Lung (tissue), 12 donors: ENCODE data around the gene EPHA8. TPM values are rescaled to one million over a fixed set of nuclear protein-coding genes. Genes with fewer than 3 reads are reported as not detected.

ENCODE experiments used
- ATAC-seq: fragments of 200-7000 bp; cut with Tn5 transposase; one replicate; pipeline ENCODE4 v1.9.1; 2020; ENCODE audit warnings: moderate number of reproducible peaks; ENCODE audit not compliant: insufficient read depth, low FRiP score
- DNase-seq, 3 donors: peaks; one replicate each; pipeline ENCODE4 v3.0.0-alpha.2; 2013 to 2017
- H3K27ac ChIP-seq, 2 donors: one replicate each; pipeline ENCODE4 v1.5.1; 2013; ENCODE audit warnings: mild to moderate bottlenecking in 2 of 2, moderate library complexity in 2 of 2, control low read depth in 1 of 2, inconsistent platforms in 1 of 2, low read depth in 1 of 2, low read length in 1 of 2
- H3K27me3 ChIP-seq, 3 donors: one replicate each; pipeline ENCODE4 v1.5.1; 2013; ENCODE audit warnings: low read length in 2 of 3; ENCODE audit not compliant: control insufficient read depth in 3 of 3, insufficient read depth in 3 of 3
- H3K36me3 ChIP-seq, 4 donors: one replicate each; pipeline ENCODE4 v1.5.1; 2013; ENCODE audit warnings: low read length in 4 of 4, mild to moderate bottlenecking in 1 of 4, moderate library complexity in 1 of 4; ENCODE audit not compliant: control insufficient read depth in 4 of 4, insufficient read depth in 4 of 4
- H3K4me1 ChIP-seq, 5 donors: one replicate each; pipeline ENCODE4 v1.5.1; 2013; ENCODE audit warnings: low read length in 5 of 5, mild to moderate bottlenecking in 2 of 5, moderate library complexity in 1 of 5; ENCODE audit not compliant: control insufficient read depth in 5 of 5, insufficient read depth in 5 of 5
- H3K4me3 ChIP-seq: one replicate; pipeline ENCODE4 v1.5.1; 2013; ENCODE audit warnings: mild to moderate bottlenecking, control low read depth, moderate library complexity
- H3K9ac ChIP-seq, 2 donors: one replicate each; pipeline ENCODE4 v1.5.1; 2013; ENCODE audit warnings: low read length in 2 of 2, control low read depth in 1 of 2; ENCODE audit not compliant: insufficient read depth in 1 of 2
- H3K9me3 ChIP-seq, 4 donors: one replicate each; pipeline ENCODE4 v1.5.1; 2013; ENCODE audit warnings: low read length in 3 of 4, mild to moderate bottlenecking in 1 of 4, moderate library complexity in 1 of 4; ENCODE audit not compliant: control insufficient read depth in 4 of 4, insufficient read depth in 3 of 4
- CTCF ChIP-seq: IDR thresholded peaks from 2 replicates; pipeline ENCODE4 v1.5.1; 2012; ENCODE audit warnings: mild to moderate bottlenecking; ENCODE audit errors: control extremely low read depth, extremely low read depth
- WGBS, 2 donors: extraction: QIAGEN DNeasy Blood & Tissue Kit; methylation state at CpG; one replicate each; pipeline ENCODE4 v1.1.7; 2013; 5-methylcytosine and 5-hydroxymethylcytosine counted together
- polyA plus RNA-seq, 2 donors: library from polyadenylated mRNA; stranded (reverse); fragments of 200-250 nt; gene quantifications; one replicate each; pipeline ENCODE4 v1.2.1, GENCODE V29; 2013
- total RNA-seq, 2 donors: library from RNA; depleted of rRNA in 1 of 2; stranded (reverse); fragments of >200 nt in 1 of 2; gene quantifications; one replicate each; pipeline ENCODE4 v1.2.1, GENCODE V29; 2014 to 2021
- donor health status: control.
- donor health status: control.
- donor health status: Bipolar disorder and iron deficiency.
- donor health status: healthy.
- donor health status: DM: yes; HTN: yes; CAD: no.

The EPHA8 gene
- total and polyA plus RNA-seq, 4 donors = 0.01 TPM; not detected in 3

GRCh38 chr1:22619252-22619651 is 56.0 kb downstream of the EPHA8 start:
- Histone ChIP-seq H3K4me1 (no peaks in the 10 kb centered on the region), H3K9me3 (peaks cover 0 to 2% (median 0%) of the 10 kb centered on the region in 4 donors), H3K27me3 (peaks cover 3 to 25% (median 9%) of the 10 kb centered on the region in 3 donors), H3K4me3 (no peak overlapping the region), H3K27ac (no peak overlapping the region), H3K36me3 (no peaks in the 10 kb centered on the region), H3K9ac (no peak overlapping the region)
- DNase-seq (no peak), ATAC-seq (no peak)
- WGBS, 2 donors = 60% methylated on average over 7 of the region's 7 CpGs
- TF ChIP-seq CTCF = no peak

GRCh38 chr1:22619798-22620197 is 56.5 kb downstream of the EPHA8 start:
- Histone ChIP-seq H3K4me1 (no peaks in the 10 kb centered on the region), H3K9ac (no peak overlapping the region), H3K27ac (no peak overlapping the region), H3K9me3 (no peaks in the 10 kb centered on the region), H3K27me3 (peaks cover 3 to 25% (median 7%) of the 10 kb centered on the region in 3 donors), H3K36me3 (no peaks in the 10 kb centered on the region), H3K4me3 (no peak overlapping the region)
- ATAC-seq = no peak
- no peak for DNase-seq
- WGBS, 2 donors = 42 to 47% methylated on average over 12 of the region's 12 CpGs
- TF ChIP-seq CTCF = no peak

- H3K4me3 ChIP-seq = no peak overlapping the region
- H3K9me3 ChIP-seq = peaks cover 0 to 2% (median 0%) of the 10 kb centered on the region in 4 donors
- no peak for TF ChIP-seq CTCF
- H3K4me1 ChIP-seq = no peaks in the 10 kb centered on the region
- H3K27me3 ChIP-seq = peaks cover 0 to 28% (median 13%) of the 10 kb centered on the region in 3 donors
- H3K27ac ChIP-seq = no peak overlapping the region
- no peak overlapping the region for H3K9ac ChIP-seq
- no peaks in the 10 kb centered on the region for H3K36me3 ChIP-seq
- ATAC-seq = no peak
- WGBS, 2 donors = 45 to 58% methylated on average over 4 of the region's 4 CpGs
- DNase-seq = no peak
Measured at GRCh38 chr1:22621761-22622160, 58.5 kb downstream of the EPHA8 start.

GRCh38 chr1:22625262-22625925 is 62.1 kb downstream of the EPHA8 start:
- Histone ChIP-seq H3K27ac (no peak overlapping the region), H3K4me3 (no peak overlapping the region), H3K27me3 (peaks cover 0 to 14% (median 9%) of the 10 kb centered on the region in 3 donors), H3K9ac (no peak overlapping the region), H3K9me3 (peaks cover 0 to 5% (median 0%) of the 10 kb centered on the region in 4 donors), H3K36me3 (no peaks in the 10 kb centered on the region), H3K4me1 (no peaks in the 10 kb centered on the region)
- no peak for TF ChIP-seq CTCF
- WGBS, 2 donors = 37 to 41% methylated on average over 9 of the region's 9 CpGs
- peak; percentile 19 to 47 (median 21) for DNase-seq
- no peak for ATAC-seq
